ENCODE measurements around the gene WDCP.
"Not testable (repeated sequence)": the region's sequence is repeated elsewhere in the genome, so short reads cannot be mapped to it uniquely, and the experiment has no call there.

The WDCP gene

GRCh38 chr2:24021122-24021998, 25.8 kb downstream of the WDCP start:
- H3K9me3 Mint-ChIP-seq, result no peaks in the 10 kb centered on the region
- H3K4me3 Mint-ChIP-seq, result no peak overlapping the region
- H3K27me3 Mint-ChIP-seq (ENCODE audit: low read depth), result no peaks in the 10 kb centered on the region
- H3K36me3 Mint-ChIP-seq (ENCODE audit: low read depth), result peaks cover 1% of the 10 kb centered on the region
- no peaks in the 10 kb centered on the region for H3K4me1 Mint-ChIP-seq (ENCODE audit: low read depth)
- H3K27ac Mint-ChIP-seq, result no peak overlapping the region

- no peaks in the 10 kb centered on the region for H3K4me1 Mint-ChIP-seq (ENCODE audit: low read depth)
Measured at GRCh38 chr2:24020244-24020643, 26.9 kb downstream of the WDCP start.

GRCh38 chr2:24019729-24020128, 27.5 kb downstream of the WDCP start:
- Mint-ChIP-seq H3K36me3 (ENCODE audit: low read depth) (peaks cover 1% of the 10 kb centered on the region), H3K9me3 (no peaks in the 10 kb centered on the region), H3K27ac (no peak overlapping the region), H3K4me1 (ENCODE audit: low read depth) (no peaks in the 10 kb centered on the region), H3K4me3 (no peak overlapping the region), H3K27me3 (ENCODE audit: low read depth) (no peaks in the 10 kb centered on the region)

More at GRCh38 chr2:24020244-24020643, 26.9 kb downstream of the WDCP start:
- Mint-ChIP-seq H3K27me3 (ENCODE audit: low read depth) (no peaks in the 10 kb centered on the region), H3K36me3 (ENCODE audit: low read depth) (peaks cover 1% of the 10 kb centered on the region), H3K27ac (no peak overlapping the region), H3K9me3 (no peaks in the 10 kb centered on the region), H3K4me3 (no peak overlapping the region)

GRCh38 chr2:24018241-24018640, 28.9 kb downstream of the WDCP start:
- Mint-ChIP-seq H3K27ac (no peak overlapping the region), H3K36me3 (ENCODE audit: low read depth) (no peaks in the 10 kb centered on the region), H3K27me3 (ENCODE audit: low read depth) (peaks cover 4% of the 10 kb centered on the region), H3K4me1 (ENCODE audit: low read depth) (no peaks in the 10 kb centered on the region), H3K4me3 (no peak overlapping the region), H3K9me3 (no peaks in the 10 kb centered on the region)

- Mint-ChIP-seq H3K36me3 (ENCODE audit: low read depth) (no peaks in the 10 kb centered on the region), H3K4me1 (ENCODE audit: low read depth) (no peaks in the 10 kb centered on the region), H3K27me3 (ENCODE audit: low read depth) (peaks cover 8% of the 10 kb centered on the region), H3K9me3 (no peaks in the 10 kb centered on the region), H3K27ac (no peak overlapping the region), H3K4me3 (no peak overlapping the region)
Measured at GRCh38 chr2:24017711-24018110, 29.5 kb downstream of the WDCP start.

- Mint-ChIP-seq H3K27me3 (ENCODE audit: low read depth) (peaks cover 14% of the 10 kb centered on the region), H3K4me3 (no peak overlapping the region), H3K36me3 (ENCODE audit: low read depth) (no peaks in the 10 kb centered on the region), H3K9me3 (no peaks in the 10 kb centered on the region), H3K27ac (no peak overlapping the region), H3K4me1 (ENCODE audit: low read depth) (no peaks in the 10 kb centered on the region)
Measured at GRCh38 chr2:24016853-24017703, 30.1 kb downstream of the WDCP start.

GRCh38 chr2:24016376-24016761, 30.8 kb downstream of the WDCP start:
- Mint-ChIP-seq H3K9me3 (no peaks in the 10 kb centered on the region), H3K27me3 (ENCODE audit: low read depth) (peaks cover 21% of the 10 kb centered on the region), H3K4me3 (no peak overlapping the region), H3K27ac (no peak overlapping the region), H3K4me1 (ENCODE audit: low read depth) (peaks cover under 1% of the 10 kb centered on the region), H3K36me3 (ENCODE audit: low read depth) (no peaks in the 10 kb centered on the region)

GRCh38 chr2:24015562-24016375, 31.4 kb downstream of the WDCP start:
- H3K9me3 Mint-ChIP-seq, result no peaks in the 10 kb centered on the region
- H3K36me3 Mint-ChIP-seq (ENCODE audit: low read depth), result no peaks in the 10 kb centered on the region
- H3K4me3 Mint-ChIP-seq, result no peak overlapping the region
- H3K4me1 Mint-ChIP-seq (ENCODE audit: low read depth), result peaks cover 3% of the 10 kb centered on the region
- H3K27me3 Mint-ChIP-seq (ENCODE audit: low read depth), result peaks cover 27% of the 10 kb centered on the region
- H3K27ac Mint-ChIP-seq, result no peak overlapping the region

- H3K4me3 Mint-ChIP-seq; H3K36me3 Mint-ChIP-seq (ENCODE audit: low read depth); H3K4me1 Mint-ChIP-seq (ENCODE audit: low read depth); H3K27ac Mint-ChIP-seq; H3K9me3 Mint-ChIP-seq: not testable (repeated sequence)
- peaks cover 30% of the 10 kb centered on the region for H3K27me3 Mint-ChIP-seq (ENCODE audit: low read depth)
Measured at GRCh38 chr2:24014902-24015301, 32.3 kb downstream of the WDCP start.

- H3K4me3 Mint-ChIP-seq, result no peak overlapping the region
- H3K27me3 Mint-ChIP-seq (ENCODE audit: low read depth), result peaks cover 46% of the 10 kb centered on the region
- no peak overlapping the region for H3K27ac Mint-ChIP-seq
- H3K9me3 Mint-ChIP-seq, result no peaks in the 10 kb centered on the region
- no peaks in the 10 kb centered on the region for H3K36me3 Mint-ChIP-seq (ENCODE audit: low read depth)
- peaks cover 3% of the 10 kb centered on the region for H3K4me1 Mint-ChIP-seq (ENCODE audit: low read depth)
Measured at GRCh38 chr2:24012521-24013188, 34.5 kb downstream of the WDCP start.

GRCh38 chr2:24011250-24012104, 35.7 kb downstream of the WDCP start:
- Mint-ChIP-seq H3K4me3 (no peak overlapping the region), H3K27me3 (ENCODE audit: low read depth) (peaks cover 51% of the 10 kb centered on the region), H3K36me3 (ENCODE audit: low read depth) (no peaks in the 10 kb centered on the region), H3K27ac (no peak overlapping the region), H3K4me1 (ENCODE audit: low read depth) (peaks cover 3% of the 10 kb centered on the region), H3K9me3 (no peaks in the 10 kb centered on the region)

- Mint-ChIP-seq H3K9me3 (no peaks in the 10 kb centered on the region), H3K27ac (no peak overlapping the region), H3K4me3 (no peak overlapping the region), H3K27me3 (ENCODE audit: low read depth) (peaks cover 51% of the 10 kb centered on the region), H3K36me3 (ENCODE audit: low read depth) (no peaks in the 10 kb centered on the region), H3K4me1 (ENCODE audit: low read depth) (peaks cover 3% of the 10 kb centered on the region)
Measured at GRCh38 chr2:24010477-24011249, 36.5 kb downstream of the WDCP start.
